Measurements from ENCODE around the gene TTC21A. TPM values are rescaled to one million over a fixed set of nuclear protein-coding genes. Genes with fewer than 3 reads are reported as not detected.

The TTC21A gene
- total and polyA plus RNA-seq, 4 donors = 5.3 to 23.9 (median 15.1) TPM

- no peak overlapping the region for H3K4me3 ChIP-seq (ENCODE audit: low read depth, low read length)
- WGBS (ENCODE audit: insufficient coverage) = 65% methylated on average over 5 of the region's 9 CpGs
Observed at GRCh38 chr3:39147711-39148434, 40.4 kb downstream of the TTC21A start.

GRCh38 chr3:39148435-39149058 lies 41.1 kb downstream of the TTC21A start:
- 42% methylated on average over 9 of the region's 9 CpGs for WGBS (ENCODE audit: insufficient coverage)
- H3K27me3 ChIP-seq (ENCODE audit: control insufficient read depth, insufficient read depth, low read length) = no peaks in the 10 kb centered on the region
- no peaks in the 10 kb centered on the region for H3K9me3 ChIP-seq (ENCODE audit: control insufficient read depth, insufficient read depth, low read length)
- no peak overlapping the region for H3K4me3 ChIP-seq (ENCODE audit: low read depth, low read length)
- H3K27ac ChIP-seq (ENCODE audit: low read depth, low read length) = peak overlapping the region; percentile 69
- H3K36me3 ChIP-seq (ENCODE audit: control insufficient read depth, insufficient read depth, low read length) = peaks cover 34% of the 10 kb centered on the region
- peak in 1 of 6 donors; percentile 74 for DNase-seq (ENCODE audit: low read depth in 4 of 6, low spot score in 6 of 6)
- H3K4me1 ChIP-seq (ENCODE audit: control insufficient read depth, insufficient read depth, low read length) = peaks cover 72% of the 10 kb centered on the region

More at GRCh38 chr3:39147711-39148434, 40.4 kb downstream of the TTC21A start:
- Histone ChIP-seq H3K27me3 (ENCODE audit: control insufficient read depth, insufficient read depth, low read length) (no peaks in the 10 kb centered on the region), H3K36me3 (ENCODE audit: control insufficient read depth, insufficient read depth, low read length) (peaks cover 41% of the 10 kb centered on the region), H3K4me1 (ENCODE audit: control insufficient read depth, insufficient read depth, low read length) (peaks cover 73% of the 10 kb centered on the region), H3K9me3 (ENCODE audit: control insufficient read depth, insufficient read depth, low read length) (no peaks in the 10 kb centered on the region), H3K27ac (ENCODE audit: low read depth, low read length) (peak overlapping the region; percentile 69)
- DNase-seq (ENCODE audit: low read depth in 4 of 6, low spot score in 6 of 6) = peak in 1 of 6 donors; percentile 37

- H3K4me3 ChIP-seq (ENCODE audit: low read depth, low read length) = no peak overlapping the region
- no peaks in the 10 kb centered on the region for H3K27me3 ChIP-seq (ENCODE audit: control insufficient read depth, insufficient read depth, low read length)
- peaks cover 29% of the 10 kb centered on the region for H3K36me3 ChIP-seq (ENCODE audit: control insufficient read depth, insufficient read depth, low read length)
- 58% methylated on average over 2 of the region's 4 CpGs for WGBS (ENCODE audit: insufficient coverage)
- peak in 1 of 6 donors; percentile 41 for DNase-seq (ENCODE audit: low read depth in 4 of 6, low spot score in 6 of 6)
- no peaks in the 10 kb centered on the region for H3K9me3 ChIP-seq (ENCODE audit: control insufficient read depth, insufficient read depth, low read length)
- peaks cover 72% of the 10 kb centered on the region for H3K4me1 ChIP-seq (ENCODE audit: control insufficient read depth, insufficient read depth, low read length)
- no peak overlapping the region for H3K27ac ChIP-seq (ENCODE audit: low read depth, low read length)
Observed at GRCh38 chr3:39149059-39149455, 41.6 kb downstream of the TTC21A start.

- no peak overlapping the region for H3K4me3 ChIP-seq (ENCODE audit: low read depth, low read length)
- DNase-seq (ENCODE audit: low read depth in 4 of 6, low spot score in 6 of 6) = no peak
- H3K4me1 ChIP-seq (ENCODE audit: control insufficient read depth, insufficient read depth, low read length) = peaks cover 77% of the 10 kb centered on the region
- no peaks in the 10 kb centered on the region for H3K9me3 ChIP-seq (ENCODE audit: control insufficient read depth, insufficient read depth, low read length)
- 77% methylated on average over 2 of the region's 3 CpGs for WGBS (ENCODE audit: insufficient coverage)
- H3K27me3 ChIP-seq (ENCODE audit: control insufficient read depth, insufficient read depth, low read length) = no peaks in the 10 kb centered on the region
- H3K27ac ChIP-seq (ENCODE audit: low read depth, low read length) = peak overlapping the region; percentile 97
- peaks cover 23% of the 10 kb centered on the region for H3K36me3 ChIP-seq (ENCODE audit: control insufficient read depth, insufficient read depth, low read length)
Observed at GRCh38 chr3:39149498-39150147, 42.1 kb downstream of the TTC21A start.

GRCh38 chr3:39150148-39150802 lies 42.8 kb downstream of the TTC21A start:
- Histone ChIP-seq H3K4me1 (ENCODE audit: control insufficient read depth, insufficient read depth, low read length) (peaks cover 77% of the 10 kb centered on the region), H3K27me3 (ENCODE audit: control insufficient read depth, insufficient read depth, low read length) (no peaks in the 10 kb centered on the region), H3K9me3 (ENCODE audit: control insufficient read depth, insufficient read depth, low read length) (no peaks in the 10 kb centered on the region), H3K27ac (ENCODE audit: low read depth, low read length) (peak overlapping the region; percentile 97), H3K36me3 (ENCODE audit: control insufficient read depth, insufficient read depth, low read length) (peaks cover 17% of the 10 kb centered on the region), H3K4me3 (ENCODE audit: low read depth, low read length) (peak overlapping the region; percentile 68)
- no peak for DNase-seq (ENCODE audit: low read depth in 4 of 6, low spot score in 6 of 6)
- WGBS (ENCODE audit: insufficient coverage) = 54% methylated on average over 5 of the region's 5 CpGs

GRCh38 chr3:39150803-39151631 lies 43.5 kb downstream of the TTC21A start:
- DNase-seq (ENCODE audit: low read depth in 4 of 6, low spot score in 6 of 6) = peak in 4 of 6 donors; percentile 75 to 94 (median 80)
- H3K36me3 ChIP-seq (ENCODE audit: control insufficient read depth, insufficient read depth, low read length) = peaks cover 15% of the 10 kb centered on the region
- peaks cover 75% of the 10 kb centered on the region for H3K4me1 ChIP-seq (ENCODE audit: control insufficient read depth, insufficient read depth, low read length)
- H3K4me3 ChIP-seq (ENCODE audit: low read depth, low read length) = peak overlapping the region; percentile 68
- peak overlapping the region; percentile 97 for H3K27ac ChIP-seq (ENCODE audit: low read depth, low read length)
- WGBS (ENCODE audit: insufficient coverage) = 11% methylated on average over 6 of the region's 9 CpGs
- no peaks in the 10 kb centered on the region for H3K27me3 ChIP-seq (ENCODE audit: control insufficient read depth, insufficient read depth, low read length)
- H3K9me3 ChIP-seq (ENCODE audit: control insufficient read depth, insufficient read depth, low read length) = no peaks in the 10 kb centered on the region

- no peaks in the 10 kb centered on the region for H3K9me3 ChIP-seq (ENCODE audit: control insufficient read depth, insufficient read depth, low read length)
- DNase-seq (ENCODE audit: low read depth in 4 of 6, low spot score in 6 of 6) = no peak
- peaks cover 46% of the 10 kb centered on the region for H3K4me1 ChIP-seq (ENCODE audit: control insufficient read depth, insufficient read depth, low read length)
- H3K27me3 ChIP-seq (ENCODE audit: control insufficient read depth, insufficient read depth, low read length) = no peaks in the 10 kb centered on the region
- 0% methylated on average over 1 of the region's 9 CpGs for WGBS (ENCODE audit: insufficient coverage)
- peak overlapping the region; percentile 78 for H3K27ac ChIP-seq (ENCODE audit: low read depth, low read length)
- peak overlapping the region; percentile 37 for H3K4me3 ChIP-seq (ENCODE audit: low read depth, low read length)
- peaks cover 2% of the 10 kb centered on the region for H3K36me3 ChIP-seq (ENCODE audit: control insufficient read depth, insufficient read depth, low read length)
Observed at GRCh38 chr3:39153977-39154279, 46.4 kb downstream of the TTC21A start.

GRCh38 chr3:39154280-39155021 lies 47.0 kb downstream of the TTC21A start:
- H3K36me3 ChIP-seq (ENCODE audit: control insufficient read depth, insufficient read depth, low read length) = peaks cover 2% of the 10 kb centered on the region
- no peaks in the 10 kb centered on the region for H3K9me3 ChIP-seq (ENCODE audit: control insufficient read depth, insufficient read depth, low read length)
- no peak overlapping the region for H3K4me3 ChIP-seq (ENCODE audit: low read depth, low read length)
- peaks cover 45% of the 10 kb centered on the region for H3K4me1 ChIP-seq (ENCODE audit: control insufficient read depth, insufficient read depth, low read length)
- DNase-seq (ENCODE audit: low read depth in 4 of 6, low spot score in 6 of 6) = no peak
- WGBS (ENCODE audit: insufficient coverage) = 34% methylated on average over 15 of the region's 18 CpGs
- no peaks in the 10 kb centered on the region for H3K27me3 ChIP-seq (ENCODE audit: control insufficient read depth, insufficient read depth, low read length)
- peak overlapping the region; percentile 57 for H3K27ac ChIP-seq (ENCODE audit: low read depth, low read length)
